Measurements from ENCODE around the gene LTBP1. TPM values are rescaled to one million over a fixed set of nuclear protein-coding genes. Genes with fewer than 3 reads are reported as not detected.

LTBP1 gene
- polyA plus RNA-seq, 1 donor (not counting 4 experiments of a cell fraction or from before 2014, with no cell fraction given), result 9.2 TPM

GRCh38 chr2:33118651-33119050, 171.9 kb downstream of the LTBP1 start:
- FAIRE-seq (peak; percentile 68), DNase-seq (ENCODE audit: low read depth, low spot score) (no peak)
- Histone ChIP-seq H3K9ac (ENCODE audit: control insufficient read depth, extremely low read depth, insufficient read depth, low read length) (no peak overlapping the region), H3K9me3 (ENCODE audit: control insufficient read depth, low read depth, low read length) (no peaks in the 10 kb centered on the region), H4K20me1 (ENCODE audit: control insufficient read depth, extremely low read depth, insufficient read depth, low read length) (no peaks in the 10 kb centered on the region), H3K4me1 (ENCODE audit: control insufficient read depth, extremely low read depth, insufficient read depth, low read length) (peaks cover 23% of the 10 kb centered on the region), H2AFZ (ENCODE audit: control insufficient read depth, low read length) (peak overlapping the region; percentile 68), H3K9me1 (ENCODE audit: control insufficient read depth, extremely low read depth, insufficient read depth, low read length) (no peaks in the 10 kb centered on the region), H3K79me2 (ENCODE audit: control insufficient read depth, insufficient read depth, low read length) (no peaks in the 10 kb centered on the region), H3K4me2 (ENCODE audit: control insufficient read depth, extremely low read depth, insufficient read depth, low read depth, low read length) (peak overlapping the region; percentile 57), H3K27me3 (ENCODE audit: control insufficient read depth, extremely low read depth, insufficient read depth, low read length) (no peaks in the 10 kb centered on the region), H3K4me3 (ENCODE audit: control insufficient read depth in 2 of 3, extremely low read depth in 1 of 3, insufficient read depth in 2 of 3, low read depth in 1 of 3, low read length in 3 of 3) (no peak overlapping the region), H3K36me3 (ENCODE audit: control insufficient read depth in 2 of 2, extremely low read depth in 1 of 2, insufficient read depth in 2 of 2, low read length in 2 of 2) (no peaks in the 10 kb centered on the region), H3K27ac (ENCODE audit: control insufficient read depth, insufficient read depth, low read length) (no peak overlapping the region)
- dilution Hi-C loops (cut with MboI; ENCODE audit: extremely low pct_ligation_motif_present, low sequenced_read_pairs), result no loop called here
- TF ChIP-seq CTCF (optimal IDR thresholded peaks at IDR 0.05 in 1 of 3, IDR thresholded peaks at IDR 0.05 in 1 of 3, conservative IDR thresholded peaks at IDR 0.05 in 1 of 3; ENCODE audit: extremely low read depth in 1 of 3, insufficient read depth in 2 of 3, low read length in 3 of 3), result no peak
- no peak for TF ChIP-seq EZH2 (IDR thresholded peaks at IDR 0.05; ENCODE audit: low read length)

GRCh38 chr2:33121416-33121815, 174.7 kb downstream of the LTBP1 start:
- Histone ChIP-seq H3K36me3 (ENCODE audit: control insufficient read depth in 2 of 2, extremely low read depth in 1 of 2, insufficient read depth in 2 of 2, low read length in 2 of 2) (no peaks in the 10 kb centered on the region), H3K27me3 (ENCODE audit: control insufficient read depth, extremely low read depth, insufficient read depth, low read length) (no peaks in the 10 kb centered on the region), H3K9me1 (ENCODE audit: control insufficient read depth, extremely low read depth, insufficient read depth, low read length) (no peaks in the 10 kb centered on the region), H3K4me1 (ENCODE audit: control insufficient read depth, extremely low read depth, insufficient read depth, low read length) (peaks cover 23% of the 10 kb centered on the region), H3K4me2 (ENCODE audit: control insufficient read depth, extremely low read depth, insufficient read depth, low read depth, low read length) (no peak overlapping the region), H2AFZ (ENCODE audit: control insufficient read depth, low read length) (no peak overlapping the region), H4K20me1 (ENCODE audit: control insufficient read depth, extremely low read depth, insufficient read depth, low read length) (no peaks in the 10 kb centered on the region), H3K4me3 (ENCODE audit: control insufficient read depth in 2 of 3, extremely low read depth in 1 of 3, insufficient read depth in 2 of 3, low read depth in 1 of 3, low read length in 3 of 3) (no peak overlapping the region), H3K9ac (ENCODE audit: control insufficient read depth, extremely low read depth, insufficient read depth, low read length) (no peak overlapping the region), H3K27ac (ENCODE audit: control insufficient read depth, insufficient read depth, low read length) (no peak overlapping the region), H3K79me2 (ENCODE audit: control insufficient read depth, insufficient read depth, low read length) (no peaks in the 10 kb centered on the region), H3K9me3 (ENCODE audit: control insufficient read depth, low read depth, low read length) (no peaks in the 10 kb centered on the region)
- dilution Hi-C loops (cut with MboI; ENCODE audit: extremely low pct_ligation_motif_present, low sequenced_read_pairs), result no loop called here
- DNase-seq (ENCODE audit: low read depth, low spot score) (no peak), FAIRE-seq (no peak)
- TF ChIP-seq CTCF (optimal IDR thresholded peaks at IDR 0.05 in 1 of 3, IDR thresholded peaks at IDR 0.05 in 1 of 3, conservative IDR thresholded peaks at IDR 0.05 in 1 of 3; ENCODE audit: extremely low read depth in 1 of 3, insufficient read depth in 2 of 3, low read length in 3 of 3), result no peak
- TF ChIP-seq EZH2 (IDR thresholded peaks at IDR 0.05; ENCODE audit: low read length), result no peak

Measured in keratinocyte (primary cell).